Heart left ventricle (tissue), 13 donors: ENCODE measurements around the gene ZFP64.

ENCODE experiments used
- POLR2A ChIP-seq, 2 donors: fragments of 450-650 bp; IDR thresholded peaks; one replicate each; pipeline ENCODE4 v1.6.1; 2017; ENCODE audit warnings: antibody characterized with exemption in 2 of 2, mild to moderate bottlenecking in 2 of 2, moderate library complexity in 2 of 2
- TF ChIP-seq, protein P1 (sequence below), 12 donors: fragments of 200-600 bp; sonication (generic) in 4 of 12; IDR thresholded peaks; one replicate each; pipeline versions ENCODE4 v1.5.0 to v1.8.0; 2018 to 2022; ENCODE audit warnings: antibody characterized with exemption in 12 of 12, mild to moderate bottlenecking in 5 of 12
- donor health status: ischemic (EF 13 %, LVEDD 7.1; RV severe dilation, severe dysfunction).
- donor health status: DM: no; HTN: yes; CAD: no.
- donor health status: DM: no; HTN: no; CAD: no.
- donor health status: ischemic (EF 25% LVEDD 6.9; RV normal size, moderate dysfunction).
- donor health status: ischemic (EF 25% LVEDD 5.7; RV mildly dilated, moderate dysfunction).
- donor health status: ischemic (EF 35%, LVEDD 5.7; RV mildly dilated, moderate dysfunction).
- donor health status: nonischemic (EF 11% LVEDD 7.7; RV severe dilation, severe dysfunction).
- donor health status: DM: yes; HTN: yes; CAD: no.
- donor health status: PGD.
- donor health status: ischemic (EF 29% LVEDD 5.4; RV normal size, mild dysfunction).
- donor health status: nonischemic (EF 23%, LVEDD 6.1; RV moderate dilation, normal function).

DNA sequence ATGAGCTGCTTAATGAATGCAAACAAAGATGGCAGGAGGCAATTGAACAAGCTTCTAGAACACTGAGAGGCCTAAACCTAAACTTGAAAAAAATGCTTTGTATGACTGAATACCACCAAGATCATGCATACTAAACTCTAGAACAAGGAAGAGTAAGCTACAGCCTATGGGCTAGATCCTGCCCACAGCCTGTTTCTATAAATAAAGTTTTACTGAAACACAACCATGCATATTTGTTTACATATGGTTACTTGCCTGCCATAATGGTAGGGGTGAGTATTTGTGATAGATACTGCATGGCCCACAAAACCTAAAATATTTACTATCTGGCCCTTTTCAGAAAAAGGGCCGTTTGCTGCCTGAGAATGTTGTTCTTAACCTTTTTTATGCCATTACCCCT, 37.0 kb downstream of the ZFP64 start:
- TF ChIP-seq, protein P1, sequence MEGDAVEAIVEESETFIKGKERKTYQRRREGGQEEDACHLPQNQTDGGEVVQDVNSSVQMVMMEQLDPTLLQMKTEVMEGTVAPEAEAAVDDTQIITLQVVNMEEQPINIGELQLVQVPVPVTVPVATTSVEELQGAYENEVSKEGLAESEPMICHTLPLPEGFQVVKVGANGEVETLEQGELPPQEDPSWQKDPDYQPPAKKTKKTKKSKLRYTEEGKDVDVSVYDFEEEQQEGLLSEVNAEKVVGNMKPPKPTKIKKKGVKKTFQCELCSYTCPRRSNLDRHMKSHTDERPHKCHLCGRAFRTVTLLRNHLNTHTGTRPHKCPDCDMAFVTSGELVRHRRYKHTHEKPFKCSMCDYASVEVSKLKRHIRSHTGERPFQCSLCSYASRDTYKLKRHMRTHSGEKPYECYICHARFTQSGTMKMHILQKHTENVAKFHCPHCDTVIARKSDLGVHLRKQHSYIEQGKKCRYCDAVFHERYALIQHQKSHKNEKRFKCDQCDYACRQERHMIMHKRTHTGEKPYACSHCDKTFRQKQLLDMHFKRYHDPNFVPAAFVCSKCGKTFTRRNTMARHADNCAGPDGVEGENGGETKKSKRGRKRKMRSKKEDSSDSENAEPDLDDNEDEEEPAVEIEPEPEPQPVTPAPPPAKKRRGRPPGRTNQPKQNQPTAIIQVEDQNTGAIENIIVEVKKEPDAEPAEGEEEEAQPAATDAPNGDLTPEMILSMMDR (IDR thresholded peaks at IDR 0.05) = no peak
- TF ChIP-seq POLR2A (IDR thresholded peaks at IDR 0.05) = no peak
